Kidney tubule cell (primary cell): ENCODE measurements around the gene NAT8.
"Not testable (repeated sequence)": the region's sequence is repeated elsewhere in the genome, so short reads cannot be mapped to it uniquely, and the experiment has no call there.

Experiments
- DNase-seq: peaks from one replicate; pipeline ENCODE4 v3.0.0-alpha.2; 2018; ENCODE audit warnings: low spot score

Gene NAT8

DNA sequence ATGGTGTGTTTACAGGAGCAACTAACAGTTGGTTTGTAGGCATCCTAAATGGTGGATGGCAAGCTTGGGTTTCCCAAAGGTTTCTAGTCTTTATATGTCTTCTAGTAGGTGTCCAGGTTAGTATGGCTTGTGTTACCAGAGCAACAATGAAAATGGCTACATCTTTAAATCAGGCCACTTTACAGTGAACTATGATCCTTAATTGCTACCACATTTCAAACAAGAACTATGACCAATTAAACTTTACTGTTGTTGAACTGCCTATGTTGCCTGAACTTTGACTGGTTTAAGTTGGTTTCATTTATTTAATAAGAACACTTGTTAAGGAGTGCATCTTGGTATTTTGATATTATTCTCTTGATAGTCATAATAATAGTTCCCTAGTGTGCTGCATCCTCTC lies 5.2 kb downstream of the NAT8 start:
- not testable (repeated sequence) for DNase-seq

DNA sequence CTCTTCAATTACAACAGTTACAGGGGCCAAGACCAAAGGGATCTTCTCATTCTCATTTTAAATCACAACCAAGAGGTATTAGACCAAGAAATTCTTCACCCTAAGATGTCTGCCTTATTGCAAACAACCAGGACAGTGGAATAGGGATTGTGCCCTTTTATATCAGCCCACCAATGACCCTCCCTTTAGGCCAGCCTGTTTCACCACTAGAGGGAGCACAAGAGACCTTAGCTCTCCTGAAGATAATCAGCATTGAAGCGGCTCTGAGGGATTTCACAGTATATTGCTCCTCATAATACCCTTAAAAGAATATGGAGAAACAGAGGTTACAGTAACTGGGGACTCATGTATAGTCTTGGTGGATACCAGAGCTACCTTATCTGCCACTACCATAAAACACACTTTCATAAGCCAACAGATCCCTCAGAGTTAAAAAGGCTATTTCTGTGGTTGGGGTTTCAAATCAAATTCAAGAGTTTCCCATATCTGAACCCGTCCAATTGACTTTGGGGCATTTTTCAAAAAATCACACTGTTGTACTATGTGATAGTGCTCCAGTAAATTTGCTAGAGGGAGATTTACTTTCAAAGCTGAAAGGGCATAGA lies 11.5 kb downstream of the NAT8 start:
- not testable (repeated sequence) for DNase-seq

DNA sequence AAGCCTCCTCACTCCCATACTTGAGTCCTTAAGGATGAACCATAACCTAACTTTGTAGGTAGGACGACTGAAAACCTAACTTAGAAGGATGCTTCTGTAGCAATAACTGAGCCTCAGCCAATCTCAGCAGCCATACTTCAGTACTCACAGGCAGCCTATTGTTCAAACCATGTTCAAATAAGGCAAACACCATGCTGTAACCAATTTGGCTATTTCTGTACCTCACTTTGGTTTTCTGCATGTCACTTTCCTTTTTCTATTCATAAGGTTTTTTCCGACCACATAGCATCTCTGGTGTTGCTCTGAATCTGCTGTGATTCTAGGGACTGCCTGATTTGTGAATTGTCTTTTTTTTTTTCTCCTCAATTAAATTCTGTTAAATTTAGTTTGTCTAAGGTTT lies 13.7 kb downstream of the NAT8 start:
- not testable (repeated sequence) for DNase-seq

DNA sequence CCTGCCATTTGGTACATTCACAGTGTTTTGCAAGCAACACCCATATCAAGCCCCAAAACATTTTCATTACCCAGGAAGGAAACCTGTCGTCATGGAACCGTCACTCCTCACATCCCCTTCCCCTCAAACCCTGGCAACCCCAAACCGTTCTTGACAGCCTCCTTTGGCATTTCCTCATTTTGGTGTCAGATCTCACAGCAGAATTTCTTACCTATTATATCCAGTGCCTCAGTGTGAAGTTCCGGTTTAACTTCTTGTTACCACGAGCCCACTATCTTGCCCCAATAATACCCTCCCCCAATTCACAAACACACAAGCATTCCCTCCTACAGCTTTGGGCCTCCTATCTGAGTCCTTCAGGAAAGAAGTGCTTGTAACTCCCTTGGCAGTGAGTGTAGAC lies 16.0 kb downstream of the NAT8 start:
- DNase-seq, result not testable (repeated sequence)

DNA sequence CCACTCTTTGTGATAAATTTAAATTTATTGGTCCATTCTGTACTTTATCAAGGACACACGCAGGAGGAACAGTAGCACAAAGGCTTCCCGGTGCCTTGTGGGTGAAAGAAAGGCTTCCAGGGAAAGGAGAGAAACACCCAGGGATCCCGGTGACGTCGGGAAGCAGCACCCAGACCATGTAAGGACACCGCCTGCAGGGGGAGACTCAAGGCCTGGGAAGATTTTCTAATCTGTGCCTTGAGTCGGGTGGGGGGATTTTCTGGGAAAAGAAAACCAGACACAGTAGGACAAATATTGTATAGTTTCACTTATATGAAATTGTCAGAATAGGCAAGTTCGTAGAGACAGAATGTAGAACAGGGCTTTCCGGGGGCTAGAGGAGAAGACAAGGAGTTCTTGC lies 17.6 kb downstream of the NAT8 start:
- not testable (repeated sequence) for DNase-seq

DNA sequence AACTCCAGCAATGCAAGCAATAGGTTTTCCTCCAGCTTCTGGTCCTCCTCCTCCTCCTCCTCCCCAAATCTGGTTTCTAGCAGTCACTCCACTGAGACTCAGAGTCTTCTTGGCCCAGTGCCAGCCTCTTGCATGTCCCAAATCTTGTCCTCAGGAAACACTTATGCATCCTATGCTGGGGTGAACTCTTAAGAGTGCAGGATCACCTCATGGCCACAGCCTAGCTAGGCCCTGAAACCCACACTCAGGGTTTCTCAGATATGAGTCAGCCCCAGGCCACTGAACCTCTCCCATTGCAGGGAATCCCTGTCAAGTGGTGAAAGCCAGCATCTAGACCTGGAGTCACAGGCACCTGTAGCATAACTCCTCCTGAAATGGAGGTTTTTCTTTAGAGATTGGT lies 18.2 kb downstream of the NAT8 start:
- DNase-seq, result peak; percentile 28

DNA sequence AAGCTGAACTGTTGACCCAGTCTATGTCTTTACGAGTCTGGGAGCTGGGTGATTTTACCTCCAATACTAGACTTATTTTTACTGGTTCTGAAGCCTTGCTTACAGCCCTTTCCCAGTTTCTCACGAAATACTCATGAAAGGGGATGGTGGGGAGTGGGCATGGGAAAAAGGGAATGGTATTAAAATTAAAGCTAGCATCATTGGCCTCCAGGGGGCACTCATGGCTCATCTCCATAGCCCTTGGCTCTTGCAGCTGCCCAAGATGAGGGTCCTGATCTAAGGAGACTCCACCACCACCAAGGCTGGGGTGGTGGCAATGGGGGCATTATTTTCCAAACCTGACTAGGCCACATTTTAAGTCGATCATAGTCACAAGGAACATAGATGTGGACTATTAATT lies 22.3 kb downstream of the NAT8 start:
- DNase-seq, result not testable (repeated sequence)

DNA sequence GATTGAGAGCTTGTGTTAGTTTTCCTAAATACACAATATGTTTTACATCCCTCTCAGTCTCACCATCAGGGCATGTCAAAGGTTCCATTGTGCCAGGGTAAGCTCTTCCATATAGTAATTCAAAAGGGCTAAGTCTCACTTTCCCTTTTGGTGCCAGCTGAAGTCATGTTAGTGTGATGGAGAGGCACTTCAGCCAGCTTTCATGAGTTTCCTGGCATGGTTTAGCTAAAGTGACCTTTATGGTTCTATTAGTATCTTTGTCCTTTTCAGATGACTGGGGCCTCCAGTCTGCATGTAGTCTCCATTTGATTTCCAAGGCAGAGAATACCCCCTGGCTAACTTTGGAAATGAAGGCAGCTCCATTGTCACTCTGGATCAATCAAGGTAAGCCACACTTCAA lies 27.2 kb downstream of the NAT8 start:
- DNase-seq, result no peak

DNA sequence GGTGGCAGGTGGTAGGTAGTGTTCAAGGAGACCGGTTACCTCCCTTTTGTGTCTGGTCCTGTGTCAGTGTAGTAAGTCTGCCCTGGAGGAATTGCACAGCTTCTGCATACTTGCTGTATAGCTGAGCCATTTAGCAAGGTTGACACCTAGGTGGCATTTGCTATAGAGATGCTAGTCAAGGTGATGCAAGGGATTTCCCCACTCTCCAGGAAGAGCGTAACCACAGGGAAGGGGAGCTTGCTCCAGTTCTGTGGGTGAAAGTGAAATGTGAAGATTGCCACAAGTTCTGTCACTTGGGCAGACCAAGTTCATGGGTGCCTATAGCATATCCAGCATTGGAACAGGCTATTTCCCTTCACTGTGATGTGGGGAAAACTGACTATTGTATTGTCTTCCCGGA lies 28.1 kb downstream of the NAT8 start:
- no peak for DNase-seq

DNA sequence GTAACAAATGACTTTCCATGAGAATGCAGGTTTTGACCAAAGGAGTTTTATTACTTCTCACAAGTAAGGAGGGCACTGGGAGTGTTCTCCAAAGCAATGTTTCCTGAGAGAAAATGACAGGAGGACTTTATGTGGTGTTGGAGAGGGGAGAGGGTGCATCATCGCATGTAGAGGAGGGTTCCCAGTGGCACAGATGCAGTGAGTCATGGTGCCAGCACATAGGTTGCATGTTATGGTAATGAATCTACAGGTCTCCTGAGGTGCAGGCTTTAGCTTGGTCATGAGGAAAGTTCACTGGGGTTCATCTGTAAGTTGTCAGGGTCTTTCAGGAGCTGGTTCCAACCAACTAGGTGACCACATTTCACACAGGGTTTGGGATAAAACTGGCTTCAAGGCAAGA lies 30.4 kb downstream of the NAT8 start:
- peak; percentile 27 for DNase-seq

DNA sequence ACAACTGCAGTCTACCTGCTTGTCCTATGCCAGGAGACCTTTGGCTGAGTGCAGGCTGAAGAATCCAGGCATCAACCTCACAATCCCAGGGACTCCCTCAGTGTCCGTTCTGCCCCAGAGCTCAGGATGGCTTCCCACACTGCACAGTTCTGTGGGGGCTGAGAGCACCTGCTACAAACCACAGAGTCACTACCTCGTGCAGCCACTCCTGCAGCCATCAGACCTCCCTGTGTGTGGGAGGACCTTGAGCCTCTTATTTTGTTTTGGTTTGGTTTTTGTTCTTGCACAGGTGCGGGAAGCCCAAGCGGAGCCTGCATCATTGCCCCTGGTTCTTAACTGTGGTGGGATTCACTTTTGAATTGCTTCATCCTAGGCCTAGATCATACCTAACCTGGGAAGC lies 31.0 kb downstream of the NAT8 start:
- no peak for DNase-seq

DNA sequence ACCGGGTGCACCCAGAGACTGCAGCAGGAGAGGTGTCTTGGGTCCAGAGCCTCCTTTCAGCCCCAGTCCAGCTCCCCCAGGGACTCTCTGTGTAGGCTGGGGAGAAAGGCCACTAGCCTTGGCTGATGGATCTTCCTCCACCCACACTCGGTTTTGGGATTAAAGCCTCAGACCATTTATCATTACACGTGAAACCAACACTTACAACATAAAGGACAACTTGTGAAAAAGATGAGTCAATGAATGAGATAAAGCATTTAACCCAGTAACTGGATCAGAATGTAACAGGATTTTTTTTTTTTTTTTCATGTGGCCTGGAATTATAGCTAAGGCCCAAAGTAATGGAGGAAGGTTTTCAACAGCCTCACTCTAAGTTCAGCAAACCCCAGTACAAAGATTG lies 32.1 kb downstream of the NAT8 start:
- no peak for DNase-seq

DNA sequence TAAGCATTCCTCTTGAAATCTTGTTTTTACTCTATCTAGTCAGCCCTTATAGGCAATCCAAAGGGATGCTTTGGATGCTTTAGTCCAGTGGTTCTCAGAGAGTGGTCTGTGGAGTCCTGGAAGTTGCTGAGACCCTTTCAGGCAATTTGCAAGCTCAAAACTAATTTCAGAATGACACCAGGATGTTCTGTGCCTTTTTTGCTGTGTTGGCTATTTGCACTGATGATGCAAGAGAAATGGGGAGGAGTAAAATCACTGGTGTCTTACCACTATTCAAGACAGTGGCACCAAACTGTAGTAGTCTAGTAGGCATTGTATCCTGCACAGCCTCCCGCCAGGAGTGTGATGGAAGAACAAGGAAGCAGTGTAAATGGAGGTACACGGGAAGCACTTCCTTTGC lies 37.6 kb downstream of the NAT8 start:
- DNase-seq, result not testable (repeated sequence)

DNA sequence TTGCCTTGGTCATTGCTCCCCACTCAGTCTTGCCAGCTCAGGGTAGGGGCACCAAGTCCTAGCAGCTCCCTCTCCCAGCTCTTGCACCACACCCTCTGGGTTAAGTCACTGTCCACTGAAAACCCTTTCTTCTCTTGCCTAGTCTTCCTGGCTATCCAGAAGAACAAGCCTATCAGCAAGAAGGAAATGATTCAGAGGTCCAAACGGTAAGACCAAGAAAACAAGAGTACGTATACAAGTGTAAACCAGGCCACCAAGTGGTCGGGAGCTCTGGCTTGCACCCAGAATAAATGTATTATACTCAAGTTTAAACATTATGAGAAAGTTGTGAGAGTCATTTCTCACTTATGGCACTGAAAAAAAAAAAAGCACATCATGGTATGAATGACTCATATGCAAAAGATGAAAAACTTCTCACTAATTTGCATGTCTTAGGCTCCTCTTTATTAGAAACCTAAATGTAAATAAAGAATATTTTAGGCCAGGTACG lies 39.1 kb downstream of the NAT8 start:
- peak; percentile 13 for DNase-seq

DNA sequence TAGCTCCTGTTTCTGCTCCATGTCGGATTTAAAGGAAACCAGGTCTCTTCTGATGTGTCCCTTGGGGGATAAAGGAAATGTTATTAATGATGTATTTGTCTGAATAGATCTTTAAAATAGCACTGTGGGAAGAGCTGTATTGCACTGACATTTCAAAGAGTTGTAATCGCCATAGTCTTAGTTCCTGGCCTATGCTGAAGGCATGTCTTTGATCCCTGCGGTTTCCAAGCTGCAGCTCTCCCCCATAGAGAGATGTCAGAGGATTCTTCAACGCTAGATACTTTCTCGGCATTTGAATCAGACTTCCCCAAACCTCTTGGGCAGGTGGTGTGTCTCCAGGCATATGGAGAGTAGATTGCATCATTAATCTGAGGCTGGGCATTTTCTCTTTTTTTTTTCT lies 40.4 kb downstream of the NAT8 start:
- DNase-seq, result no peak

DNA sequence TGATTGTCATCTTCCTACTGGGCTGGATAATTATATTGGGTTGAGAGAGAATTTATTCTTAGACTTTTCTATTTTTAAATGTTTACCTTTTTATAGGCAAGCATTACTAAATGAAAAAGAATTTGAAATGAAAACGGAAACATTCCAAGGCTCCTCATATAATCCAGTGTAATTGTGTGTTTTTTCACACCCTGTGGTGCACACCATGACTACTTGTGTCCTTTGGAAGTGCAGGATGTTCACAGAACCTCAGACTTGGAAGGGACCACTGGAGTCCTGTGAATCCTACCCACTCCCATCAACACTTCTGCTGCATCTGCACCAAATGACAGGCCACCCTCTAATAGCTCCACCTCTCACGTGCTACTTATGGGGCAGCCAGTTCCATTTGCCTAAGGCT lies 48.0 kb downstream of the NAT8 start:
- no peak for DNase-seq

DNA sequence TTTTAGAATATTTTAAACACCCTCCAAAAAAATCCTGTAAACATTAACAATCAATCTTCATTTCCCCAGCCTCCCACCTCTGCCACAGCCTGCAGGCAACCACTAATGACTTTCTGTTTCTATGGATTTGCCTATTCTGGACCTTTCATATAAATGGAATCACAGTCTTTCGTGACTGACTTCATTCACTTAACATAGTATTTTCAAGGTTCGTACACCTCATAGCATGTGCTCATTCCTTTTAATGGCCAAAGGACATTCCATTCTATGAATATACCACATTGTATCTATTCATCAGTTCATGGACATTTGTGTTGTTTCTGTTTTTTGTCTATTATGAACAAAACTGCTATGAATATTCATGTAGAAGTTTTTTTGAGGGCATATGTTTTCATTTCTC lies 48.5 kb downstream of the NAT8 start:
- DNase-seq, result peak; percentile 2
